HepG2 (cell line): ENCODE data around the gene AP3M1. TPM values are rescaled to one million over a fixed set of nuclear protein-coding genes. Genes with fewer than 3 reads are reported as not detected.

Source experiments
- ATAC-seq: fragments of 200-7000 bp; cut with Tn5 transposase; 3 replicates; pipeline ENCODE4 v1.9.1; 2020; ENCODE audit warnings: mild to moderate bottlenecking, moderate library complexity
- BruUV-seq: library from RNA; stranded (reverse); fragments of 400-500 nt; replicated peaks from 2 replicates; lab custom pipeline; 2021; lab: Mats Ljungman, UMichigan
- CTCF ChIA-PET: fragments of 300-600 bp; formaldehyde crosslinking; extraction: SDS; loops from one replicate; lab custom pipeline; 2021; ENCODE audit warnings: low total read pairs, inconsistent platforms, low intra/inter-chr PET ratio; lab: Yijun Ruan, JAX
- POLR2A ChIA-PET: fragments of 350-600 bp; sonication (Branson Sonifier 250); formaldehyde crosslinking; loops from one replicate; lab custom pipeline; 2020; ENCODE audit warnings: antibody characterized with exemption, inconsistent platforms; lab: Yijun Ruan, JAX
- DNase-seq: peaks from one replicate; pipeline ENCODE4 v3.0.0-alpha.2; 2015; ENCODE audit warnings: low spot score
- FAIRE-seq: peaks from 3 replicates; lab custom pipeline; 2011; peaks lifted over from hg19 to GRCh38; lab: Jason Lieb, UNC
- H2AFZ ChIP-seq: one replicate; pipeline ENCODE4 v1.6.1; 2011; ENCODE audit warnings: low read length, inconsistent platforms
- H3K27ac ChIP-seq: fragments of 300-600 bp; 3 replicates; pipeline ENCODE4 v1.8.0; 2011; ENCODE audit warnings: mixed run types, mild to moderate bottlenecking, mixed read lengths, low read length, inconsistent platforms; ENCODE audit not compliant: insufficient read depth; ENCODE audit errors: extremely low read length
- H3K27me3 ChIP-seq, 2 experiments: fragments of 200-600 bp in 1 of 2; 2 replicates in 1 of 2; 3 replicates in 1 of 2; pipeline versions ENCODE4 v1.6.0 to v1.8.0; 2011; ENCODE audit warnings: low read length in 2 of 2, mild to moderate bottlenecking in 2 of 2, moderate library complexity in 2 of 2, inconsistent platforms in 1 of 2; ENCODE audit not compliant: insufficient read depth in 2 of 2, control insufficient read depth in 1 of 2
- H3K36me3 ChIP-seq, 2 experiments: fragments of 200-600 bp in 1 of 2; replicated peaks in 1 of 2; 2 replicates in 1 of 2; 3 replicates in 1 of 2; pipeline versions ENCODE4 v1.5.1 to v1.8.0; 2011; ENCODE audit warnings: low read length in 2 of 2, inconsistent platforms in 1 of 2; ENCODE audit not compliant: insufficient read depth in 2 of 2, control insufficient read depth in 1 of 2
- H3K4me1 ChIP-seq: 2 replicates; pipeline ENCODE4 v1.5.1; 2012; ENCODE audit warnings: low read length, inconsistent platforms; ENCODE audit not compliant: insufficient read depth
- H3K4me2 ChIP-seq: 2 replicates; pipeline ENCODE4 v1.6.0; 2011; ENCODE audit warnings: low read depth, low read length, inconsistent platforms
- H3K4me3 ChIP-seq, 3 experiments: fragments of 200-600 bp in 1 of 3; sonication (generic), shearing (Covaris generic) in 1 of 3; replicated peaks in 1 of 3; 2 replicates each; pipeline ENCODE4 v1.5.1; 2011 to 2016; ENCODE audit warnings: low read length in 3 of 3, inconsistent platforms in 2 of 3, low read depth in 2 of 3, mild to moderate bottlenecking in 2 of 3, control low read depth in 1 of 3, mixed read lengths in 1 of 3; ENCODE audit not compliant: insufficient read depth in 1 of 3
- H3K79me2 ChIP-seq: one replicate; pipeline ENCODE4 v1.6.1; 2011; ENCODE audit warnings: low read length, inconsistent platforms; ENCODE audit not compliant: insufficient read depth
- H3K9ac ChIP-seq: 2 replicates; pipeline ENCODE4 v1.6.0; 2011; ENCODE audit warnings: mild to moderate bottlenecking, low read depth, low read length, inconsistent platforms; ENCODE audit not compliant: insufficient read depth
- H3K9me3 ChIP-seq: 2 replicates; pipeline ENCODE4 v1.5.1; 2012; ENCODE audit warnings: mild to moderate bottlenecking, low read length
- H4K20me1 ChIP-seq: 2 replicates; pipeline ENCODE4 v1.6.0; 2011; ENCODE audit warnings: inconsistent platforms, mild to moderate bottlenecking, low read length, moderate library complexity; ENCODE audit not compliant: insufficient read depth
- ATF7 ChIP-seq, 2 experiments: fragments of 450-650 bp in 1 of 2; sonication (generic) in 1 of 2; formaldehyde crosslinking in 1 of 2; IDR thresholded peaks; 2 replicates each; pipeline versions ENCODE4 v1.4.0 to v1.6.1; 2016 to 2020; ENCODE audit warnings: antibody characterized with exemption in 1 of 2, mild to moderate bottlenecking in 1 of 2, missing genetic modification reagents in 1 of 2
- ATRX ChIP-seq: sonication (generic); formaldehyde crosslinking; IDR thresholded peaks from 2 replicates; pipeline ENCODE4 v1.4.0; 2020; ENCODE audit warnings: missing genetic modification reagents, borderline replicate concordance
- DNMT3B ChIP-seq: conservative IDR thresholded peaks from 2 replicates; pipeline ENCODE4 v1.6.1; 2016; ENCODE audit warnings: missing biosample characterization, control low read depth
- ELF3 ChIP-seq: IDR thresholded peaks from 2 replicates; pipeline ENCODE4 v1.6.1; 2016; ENCODE audit warnings: missing genetic modification reagents, missing compliant biosample characterization
- FOXO1 ChIP-seq: sonication (generic); formaldehyde crosslinking; IDR thresholded peaks from 2 replicates; pipeline ENCODE4 v1.4.0; 2020; ENCODE audit warnings: missing genetic modification reagents
- IRF2 ChIP-seq: IDR thresholded peaks from 2 replicates; pipeline ENCODE4 v1.6.1; 2018; ENCODE audit warnings: missing genetic modification reagents, missing compliant biosample characterization
- MAF1 ChIP-seq: sonication (generic); formaldehyde crosslinking; IDR thresholded peaks from 2 replicates; pipeline ENCODE4 v1.5.0; 2020; ENCODE audit warnings: missing genetic modification reagents, borderline replicate concordance
- MYNN ChIP-seq: sonication (generic); formaldehyde crosslinking; IDR thresholded peaks from 2 replicates; pipeline ENCODE4 v1.4.0; 2020; ENCODE audit warnings: mild to moderate bottlenecking, low read depth, missing genetic modification reagents
- SMAD1 ChIP-seq: sonication (generic); formaldehyde crosslinking; IDR thresholded peaks from 2 replicates; pipeline ENCODE4 v1.4.0; 2020; ENCODE audit warnings: missing genetic modification reagents, low read depth, mild to moderate bottlenecking, borderline replicate concordance
- ZFAT ChIP-seq: sonication (generic); formaldehyde crosslinking; conservative IDR thresholded peaks from 2 replicates; pipeline ENCODE4 v1.8.1; 2023; ENCODE audit warnings: missing genetic modification reagents, inconsistent platforms
- ZNF121 ChIP-seq: sonication (generic); formaldehyde crosslinking; IDR thresholded peaks from 2 replicates; pipeline ENCODE4 v1.5.0; 2020; ENCODE audit warnings: mild to moderate bottlenecking, missing genetic modification reagents
- ZNF367 ChIP-seq: sonication (generic); formaldehyde crosslinking; IDR thresholded peaks from 2 replicates; pipeline ENCODE4 v1.4.0; 2020; ENCODE audit warnings: missing genetic modification reagents, borderline replicate concordance
- ZNF615 ChIP-seq: sonication (generic); formaldehyde crosslinking; IDR thresholded peaks from 2 replicates; pipeline ENCODE4 v1.5.0; 2020; ENCODE audit warnings: mild to moderate bottlenecking, missing genetic modification reagents, borderline replicate concordance
- ZNF777 ChIP-seq: sonication (generic); formaldehyde crosslinking; IDR thresholded peaks from 2 replicates; pipeline ENCODE4 v1.4.0; 2020; ENCODE audit warnings: missing genetic modification reagents
- ZNF883 ChIP-seq: sonication (generic); formaldehyde crosslinking; IDR thresholded peaks from 2 replicates; pipeline ENCODE4 v1.5.1; 2020; ENCODE audit warnings: mild to moderate bottlenecking, missing genetic modification reagents; ENCODE audit errors: not compliant biosample characterization
- WGBS: methylation state at CpG from one replicate; pipeline ENCODE4 v1.1.6; 2017; ENCODE audit warnings: low lambda C conversion rate; 5-methylcytosine and 5-hydroxymethylcytosine counted together
- in situ Hi-C: cut with HindIII; loops from 2 replicates; pipeline ENCODE4 v1.10.0; 2017; ENCODE audit warnings: low pct_unique_long_range_greater_than_20kb; ENCODE audit not compliant: extremely low pct_ligation_motif_present
- intact Hi-C: fragments of 100-400 bp; cut with micrococcal nuclease; formaldehyde crosslinking; loops from one replicate; pipeline ENCODE4 v1.10.0; 2022; ENCODE audit not compliant: unreplicated experiment
- polyA plus RNA-seq, 8 experiments: library from polyadenylated mRNA; depleted of rRNA in 3 of 8; stranded (reverse) in 7 of 8; unstranded in 1 of 8; fragments of >200 nt; fragmentation: Illumina TruSeq in 4 of 8; extraction: Trizol in 4 of 8; gene quantifications; 2 replicates each; pipeline versions ENCODE4 v1.2.1 to v1.2.3, GENCODE V29; 2011 to 2016; ENCODE audit warnings: low read depth in 4 of 8, missing spikeins in 1 of 8, mixed read lengths in 1 of 8; ENCODE audit not compliant: insufficient read depth in 1 of 8
- total RNA-seq, 5 experiments: library from RNA; depleted of rRNA; stranded (reverse); fragments of >200 nt; fragmentation: Illumina TruSeq; extraction: Trizol; gene quantifications; 2 replicates each; pipeline ENCODE4 v1.2.3, GENCODE V29; 2016; ENCODE audit warnings: low read depth in 1 of 5
- TF ChIP-seq, protein P1 (sequence below): IDR thresholded peaks from 2 replicates; pipeline ENCODE4 v1.6.1; 2012; ENCODE audit warnings: inconsistent platforms
- TF ChIP-seq, protein P2 (sequence below): sonication (generic); formaldehyde crosslinking; IDR thresholded peaks from 2 replicates; pipeline ENCODE4 v1.5.1; 2020; ENCODE audit warnings: missing genetic modification reagents, mild to moderate bottlenecking, borderline replicate concordance
- TF ChIP-seq, protein P3 (sequence below): sonication (generic); formaldehyde crosslinking; IDR thresholded peaks from 2 replicates; pipeline ENCODE4 v1.4.0; 2020; ENCODE audit warnings: low read depth, mild to moderate bottlenecking, missing genetic modification reagents

Gene AP3M1
- total and polyA plus RNA-seq, 2 of the 13 experiments (the other 11 are each of a cell fraction or from before 2014, with no cell fraction given), result 29.0 to 31.6 TPM

DNA sequence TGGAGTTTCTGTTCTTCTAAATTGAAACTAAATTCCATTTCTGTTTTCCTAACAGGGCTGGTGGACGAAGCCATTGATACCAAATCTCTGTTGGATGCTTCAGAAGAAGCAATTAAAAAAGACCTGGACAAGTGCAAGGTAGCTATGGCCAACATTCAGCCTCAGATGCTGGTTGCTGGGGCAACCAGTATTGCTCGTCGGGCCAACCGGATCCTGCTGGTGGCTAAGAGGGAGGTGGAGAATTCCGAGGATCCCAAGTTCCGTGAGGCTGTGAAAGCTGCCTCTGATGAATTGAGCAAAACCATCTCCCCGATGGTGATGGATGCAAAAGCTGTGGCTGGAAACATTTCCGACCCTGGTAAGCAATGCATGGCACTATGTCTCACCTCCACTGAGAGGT is 45.6 kb downstream of the AP3M1 start:
- WGBS, result 85% methylated on average over 8 of the region's 8 CpGs
- no peak for FAIRE-seq
- intact Hi-C loops (no loop called here), in situ Hi-C loops (no loop called here)
- no peaks in the 10 kb centered on the region for H3K9me3 ChIP-seq
- no peaks in the 10 kb centered on the region for H3K4me1 ChIP-seq
- H3K27ac ChIP-seq, result no peak overlapping the region
- no peaks in the 10 kb centered on the region for H4K20me1 ChIP-seq
- DNase-seq, result no peak
- no peaks in the 10 kb centered on the region for H3K27me3 ChIP-seq
- no peak for ATAC-seq
- POLR2A ChIA-PET, result no interaction called here
- no peak overlapping the region for H3K4me2 ChIP-seq
- H3K4me3 ChIP-seq, result no peak overlapping the region
- no peak for TF ChIP-seq IRF2 (CRISPR knock-in tag)
- no peak for TF ChIP-seq FOXO1
- TF ChIP-seq ZNF121 (CRISPR knock-in tag), result no peak
- no peak for TF ChIP-seq MAF1 (CRISPR knock-in tag)
- TF ChIP-seq DNMT3B (CRISPR knock-in tag), result no peak
- no peak for TF ChIP-seq SMAD1 (CRISPR knock-in tag)
- TF ChIP-seq ELF3 (CRISPR knock-in tag), result no peak
- TF ChIP-seq ZNF367, result no peak
- TF ChIP-seq, protein P1, sequence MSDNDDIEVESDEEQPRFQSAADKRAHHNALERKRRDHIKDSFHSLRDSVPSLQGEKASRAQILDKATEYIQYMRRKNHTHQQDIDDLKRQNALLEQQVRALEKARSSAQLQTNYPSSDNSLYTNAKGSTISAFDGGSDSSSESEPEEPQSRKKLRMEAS, result no peak
- no peak for TF ChIP-seq ZNF883
- no peak for TF ChIP-seq ZNF615
- no peak for TF ChIP-seq ATF7 (IDR thresholded peaks at IDR 0.05)
- no peak for TF ChIP-seq ATF7 (CRISPR knock-in tag; IDR thresholded peaks at IDR 0.05)
- TF ChIP-seq, protein P2, sequence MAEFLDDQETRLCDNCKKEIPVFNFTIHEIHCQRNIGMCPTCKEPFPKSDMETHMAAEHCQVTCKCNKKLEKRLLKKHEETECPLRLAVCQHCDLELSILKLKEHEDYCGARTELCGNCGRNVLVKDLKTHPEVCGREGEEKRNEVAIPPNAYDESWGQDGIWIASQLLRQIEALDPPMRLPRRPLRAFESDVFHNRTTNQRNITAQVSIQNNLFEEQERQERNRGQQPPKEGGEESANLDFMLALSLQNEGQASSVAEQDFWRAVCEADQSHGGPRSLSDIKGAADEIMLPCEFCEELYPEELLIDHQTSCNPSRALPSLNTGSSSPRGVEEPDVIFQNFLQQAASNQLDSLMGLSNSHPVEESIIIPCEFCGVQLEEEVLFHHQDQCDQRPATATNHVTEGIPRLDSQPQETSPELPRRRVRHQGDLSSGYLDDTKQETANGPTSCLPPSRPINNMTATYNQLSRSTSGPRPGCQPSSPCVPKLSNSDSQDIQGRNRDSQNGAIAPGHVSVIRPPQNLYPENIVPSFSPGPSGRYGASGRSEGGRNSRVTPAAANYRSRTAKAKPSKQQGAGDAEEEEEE (CRISPR knock-in tag), result no peak
- TF ChIP-seq ZNF777 (CRISPR knock-in tag), result no peak
- TF ChIP-seq, protein P3, sequence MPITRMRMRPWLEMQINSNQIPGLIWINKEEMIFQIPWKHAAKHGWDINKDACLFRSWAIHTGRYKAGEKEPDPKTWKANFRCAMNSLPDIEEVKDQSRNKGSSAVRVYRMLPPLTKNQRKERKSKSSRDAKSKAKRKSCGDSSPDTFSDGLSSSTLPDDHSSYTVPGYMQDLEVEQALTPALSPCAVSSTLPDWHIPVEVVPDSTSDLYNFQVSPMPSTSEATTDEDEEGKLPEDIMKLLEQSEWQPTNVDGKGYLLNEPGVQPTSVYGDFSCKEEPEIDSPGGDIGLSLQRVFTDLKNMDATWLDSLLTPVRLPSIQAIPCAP (CRISPR knock-in tag), result no peak
- no peak for TF ChIP-seq ZFAT (CRISPR knock-in tag)
- no peak for TF ChIP-seq ATRX (CRISPR knock-in tag)
- no peak for TF ChIP-seq MYNN
- TF ChIP-seq, all 625 proteins: peak for 0
- no peak overlapping the region for H3K9ac ChIP-seq
- CTCF ChIA-PET, result no interaction called here
- H3K36me3 ChIP-seq, result peaks cover 17 to 69% of the 10 kb centered on the region in 2 experiments
- H2AFZ ChIP-seq, result no peak overlapping the region
- H3K79me2 ChIP-seq, result no peaks in the 10 kb centered on the region
- no TSS peak for BruUV-seq
